ENCODE data around the gene INPP5K. TPM values are rescaled to one million over a fixed set of nuclear protein-coding genes. Genes with fewer than 3 reads are reported as not detected.
"Not testable (repeated sequence)": the region's sequence is repeated elsewhere in the genome, so short reads cannot be mapped to it uniquely, and the experiment has no call there.

The INPP5K gene
- total RNA-seq, 1 donor from 2014 or later, result 31.6 TPM

GRCh38 chr17:1455797-1456599 is 60.4 kb downstream of the INPP5K start, which contains the start of gene CRK:
TSS of gene CRK (minus strand) at chr17:1456232. CDS start at chr17:1456117, 115 bp downstream.
- TF ChIP-seq, protein P1, sequence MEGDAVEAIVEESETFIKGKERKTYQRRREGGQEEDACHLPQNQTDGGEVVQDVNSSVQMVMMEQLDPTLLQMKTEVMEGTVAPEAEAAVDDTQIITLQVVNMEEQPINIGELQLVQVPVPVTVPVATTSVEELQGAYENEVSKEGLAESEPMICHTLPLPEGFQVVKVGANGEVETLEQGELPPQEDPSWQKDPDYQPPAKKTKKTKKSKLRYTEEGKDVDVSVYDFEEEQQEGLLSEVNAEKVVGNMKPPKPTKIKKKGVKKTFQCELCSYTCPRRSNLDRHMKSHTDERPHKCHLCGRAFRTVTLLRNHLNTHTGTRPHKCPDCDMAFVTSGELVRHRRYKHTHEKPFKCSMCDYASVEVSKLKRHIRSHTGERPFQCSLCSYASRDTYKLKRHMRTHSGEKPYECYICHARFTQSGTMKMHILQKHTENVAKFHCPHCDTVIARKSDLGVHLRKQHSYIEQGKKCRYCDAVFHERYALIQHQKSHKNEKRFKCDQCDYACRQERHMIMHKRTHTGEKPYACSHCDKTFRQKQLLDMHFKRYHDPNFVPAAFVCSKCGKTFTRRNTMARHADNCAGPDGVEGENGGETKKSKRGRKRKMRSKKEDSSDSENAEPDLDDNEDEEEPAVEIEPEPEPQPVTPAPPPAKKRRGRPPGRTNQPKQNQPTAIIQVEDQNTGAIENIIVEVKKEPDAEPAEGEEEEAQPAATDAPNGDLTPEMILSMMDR (IDR thresholded peaks at IDR 0.05; ENCODE audit: insufficient read depth, low read length, severe bottlenecking), result no peak
- FAIRE-seq (no peak), DNase-seq (ENCODE audit: low read depth) (peak; percentile 80)
- peak within 1 kb of the TSS; percentile 86 for H3K4me3 ChIP-seq (ENCODE audit: low read depth, low read length)
- H3K27me3 ChIP-seq (ENCODE audit: control insufficient read depth, insufficient read depth, low read length), result no peaks in the 10 kb centered on the region
- peaks cover 1% of the 10 kb centered on the region for H3K36me3 ChIP-seq (ENCODE audit: control insufficient read depth, insufficient read depth, low read length)

GRCh38 chr17:1455291-1455796 is 61.1 kb downstream of the INPP5K start:
- no peak for FAIRE-seq
- no peaks in the 10 kb centered on the region for H3K27me3 ChIP-seq (ENCODE audit: control insufficient read depth, insufficient read depth, low read length)
- TF ChIP-seq, protein P1 (IDR thresholded peaks at IDR 0.05; ENCODE audit: insufficient read depth, low read length, severe bottlenecking), result peak; percentile 66
- H3K36me3 ChIP-seq (ENCODE audit: control insufficient read depth, insufficient read depth, low read length), result peaks cover 1% of the 10 kb centered on the region
- peak overlapping the region; percentile 86 for H3K4me3 ChIP-seq (ENCODE audit: low read depth, low read length)
- peak; percentile 44 for DNase-seq (ENCODE audit: low read depth)

DNA sequence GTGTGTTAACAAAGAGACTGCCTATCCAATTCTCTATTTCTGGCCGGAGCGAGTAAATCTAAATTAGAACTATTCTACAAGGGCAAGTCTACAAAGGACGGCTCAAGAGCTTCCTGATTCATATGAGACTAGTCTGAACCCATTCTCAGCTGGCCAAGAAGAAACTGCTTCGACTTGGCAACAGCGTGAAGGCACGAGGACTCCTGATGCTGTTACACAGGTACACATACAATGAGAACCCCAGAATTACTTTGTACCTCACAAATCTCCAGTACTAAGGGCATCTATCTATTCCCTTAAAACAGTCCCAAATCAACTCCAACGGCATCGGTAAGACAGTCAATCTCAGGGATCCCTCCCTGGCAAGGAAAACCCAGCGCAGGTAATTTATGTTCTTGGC is 61.9 kb downstream of the INPP5K start:
- TF ChIP-seq, protein P1 (IDR thresholded peaks at IDR 0.05; ENCODE audit: insufficient read depth, low read length, severe bottlenecking), result no peak
- H3K36me3 ChIP-seq (ENCODE audit: control insufficient read depth, insufficient read depth, low read length), result peaks cover 1% of the 10 kb centered on the region
- no peaks in the 10 kb centered on the region for H3K27me3 ChIP-seq (ENCODE audit: control insufficient read depth, insufficient read depth, low read length)
- H3K4me3 ChIP-seq (ENCODE audit: low read depth, low read length), result peak overlapping the region; percentile 86
- peak; percentile 40 for DNase-seq (ENCODE audit: low read depth)
- FAIRE-seq, result no peak

DNA sequence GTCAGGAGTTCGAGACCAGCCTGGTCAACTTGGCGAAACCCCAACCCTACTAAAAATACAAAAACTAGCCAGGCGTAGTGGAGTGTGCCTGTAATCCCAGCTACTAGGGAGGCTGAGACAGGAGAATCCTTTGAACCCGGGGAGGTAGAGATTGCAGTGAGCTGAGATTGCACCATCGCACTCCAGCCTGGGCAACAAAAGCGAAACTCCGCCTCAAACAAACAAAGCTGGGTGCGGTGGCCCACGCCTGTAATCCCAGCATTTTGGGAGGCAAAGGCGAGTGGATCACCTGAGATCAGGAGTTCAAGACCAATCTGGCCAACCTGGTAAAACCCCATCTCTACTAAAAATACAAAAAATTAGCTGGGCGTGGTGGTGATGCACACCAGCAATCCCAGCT is 62.7 kb downstream of the INPP5K start:
- FAIRE-seq; H3K4me3 ChIP-seq (ENCODE audit: low read depth, low read length); DNase-seq (ENCODE audit: low read depth); H3K27me3 ChIP-seq (ENCODE audit: control insufficient read depth, insufficient read depth, low read length); H3K36me3 ChIP-seq (ENCODE audit: control insufficient read depth, insufficient read depth, low read length): not testable (repeated sequence)

DNA sequence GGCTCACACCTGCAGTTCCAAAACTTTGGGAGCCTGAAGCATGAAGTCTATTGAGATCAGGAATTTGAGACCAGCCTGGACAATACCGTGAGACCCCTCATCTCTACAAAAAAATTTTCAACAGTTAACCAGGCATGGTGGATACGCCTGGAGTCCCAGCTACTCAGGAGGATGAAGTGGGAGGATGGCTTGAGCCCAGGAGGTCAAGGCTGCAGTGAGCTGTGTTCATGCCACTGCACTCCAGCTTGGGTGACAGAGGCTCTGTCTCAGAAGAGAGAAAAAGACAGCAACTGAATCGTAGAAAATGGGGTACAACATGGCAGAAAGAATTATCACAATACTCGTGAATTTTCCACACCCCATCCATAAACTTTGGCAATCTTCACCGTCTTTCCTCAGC is 63.6 kb downstream of the INPP5K start:
- FAIRE-seq (no peak), DNase-seq (ENCODE audit: low read depth) (no peak)
- Histone ChIP-seq H3K4me3 (ENCODE audit: low read depth, low read length) (no peak overlapping the region), H3K27me3 (ENCODE audit: control insufficient read depth, insufficient read depth, low read length) (no peaks in the 10 kb centered on the region), H3K36me3 (ENCODE audit: control insufficient read depth, insufficient read depth, low read length) (peaks cover 1% of the 10 kb centered on the region)
- TF ChIP-seq, protein P1 (IDR thresholded peaks at IDR 0.05; ENCODE audit: insufficient read depth, low read length, severe bottlenecking), result no peak

- FAIRE-seq; H3K4me3 ChIP-seq (ENCODE audit: low read depth, low read length); H3K27me3 ChIP-seq (ENCODE audit: control insufficient read depth, insufficient read depth, low read length); H3K36me3 ChIP-seq (ENCODE audit: control insufficient read depth, insufficient read depth, low read length); DNase-seq (ENCODE audit: low read depth): not testable (repeated sequence)
Observed at GRCh38 chr17:1450261-1450660, 66.2 kb downstream of the INPP5K start.

Measured in bronchial epithelial cell (primary cell).